ENCODE data around the gene HIPK3.
"Not testable (repeated sequence)": the region's sequence is repeated elsewhere in the genome, so short reads cannot be mapped to it uniquely, and the experiment has no call there.

The HIPK3 gene

GRCh38 chr11:33358150-33358831, 101.1 kb downstream of the HIPK3 start:
- no peak for DNase-seq (ENCODE audit: low read depth, low spot score)

- no peak for DNase-seq (ENCODE audit: low read depth, low spot score)
These were observed 103.5 kb downstream of the HIPK3 start for GRCh38 chr11:33360642-33361041.

- DNase-seq (ENCODE audit: low read depth, low spot score), result no peak
These were observed 105.1 kb downstream of the HIPK3 start for GRCh38 chr11:33362051-33362910.

GRCh38 chr11:33366918-33367317, 109.7 kb downstream of the HIPK3 start:
- no peak for DNase-seq (ENCODE audit: low read depth, low spot score)

GRCh38 chr11:33368475-33368874, 111.3 kb downstream of the HIPK3 start:
- DNase-seq (ENCODE audit: low read depth, low spot score), result not testable (repeated sequence)

- DNase-seq (ENCODE audit: low read depth, low spot score), result no peak
These were observed 111.8 kb downstream of the HIPK3 start for GRCh38 chr11:33368931-33369330.

- DNase-seq (ENCODE audit: low read depth, low spot score), result no peak
These were observed 116.5 kb downstream of the HIPK3 start for GRCh38 chr11:33373636-33374035.

- no peak for DNase-seq (ENCODE audit: low read depth, low spot score)
These were observed 118.1 kb downstream of the HIPK3 start for GRCh38 chr11:33375236-33375635.

- DNase-seq (ENCODE audit: low read depth, low spot score), result no peak
These were observed 118.6 kb downstream of the HIPK3 start, which contains the start of gene KIAA1549L for GRCh38 chr11:33375688-33376311. Gene KIAA1549L, plus strand, starts transcription at chr11:33376108.

GRCh38 chr11:33376331-33377310, 119.4 kb downstream of the HIPK3 start:
- DNase-seq (ENCODE audit: low read depth, low spot score), result no peak

- no peak for DNase-seq (ENCODE audit: low read depth, low spot score)
These were observed 120.5 kb downstream of the HIPK3 start for GRCh38 chr11:33377412-33378370.

- no peak for DNase-seq (ENCODE audit: low read depth, low spot score)
These were observed 122.8 kb downstream of the HIPK3 start for GRCh38 chr11:33379947-33380346.

GRCh38 chr11:33383075-33383919, 126.1 kb downstream of the HIPK3 start:
- DNase-seq (ENCODE audit: low read depth, low spot score), result no peak

GRCh38 chr11:33383920-33384209, 126.7 kb downstream of the HIPK3 start:
- no peak for DNase-seq (ENCODE audit: low read depth, low spot score)

GRCh38 chr11:33384220-33384619, 127.0 kb downstream of the HIPK3 start:
- no peak for DNase-seq (ENCODE audit: low read depth, low spot score)

GRCh38 chr11:33387581-33387980, 130.4 kb downstream of the HIPK3 start:
- no peak for DNase-seq (ENCODE audit: low read depth, low spot score)

- DNase-seq (ENCODE audit: low read depth, low spot score), result no peak
These were observed 130.8 kb downstream of the HIPK3 start for GRCh38 chr11:33387996-33388395.

- no peak for DNase-seq (ENCODE audit: low read depth, low spot score)
These were observed 131.8 kb downstream of the HIPK3 start for GRCh38 chr11:33388793-33389525.

GRCh38 chr11:33389635-33390034, 132.5 kb downstream of the HIPK3 start:
- no peak for DNase-seq (ENCODE audit: low read depth, low spot score)

Data from activated naive CD8-positive, alpha-beta T cell treated with anti-CD3 and anti-CD28 coated beads, Interleukin-2, amount 50 U/mL, for 16 hours (primary cell).